Measurements from ENCODE around the gene HTT. TPM values are rescaled to one million over a fixed set of nuclear protein-coding genes. Genes with fewer than 3 reads are reported as not detected.

HTT gene
- total RNA-seq, 1 experiment from 2014 or later = 33.4 TPM

DNA sequence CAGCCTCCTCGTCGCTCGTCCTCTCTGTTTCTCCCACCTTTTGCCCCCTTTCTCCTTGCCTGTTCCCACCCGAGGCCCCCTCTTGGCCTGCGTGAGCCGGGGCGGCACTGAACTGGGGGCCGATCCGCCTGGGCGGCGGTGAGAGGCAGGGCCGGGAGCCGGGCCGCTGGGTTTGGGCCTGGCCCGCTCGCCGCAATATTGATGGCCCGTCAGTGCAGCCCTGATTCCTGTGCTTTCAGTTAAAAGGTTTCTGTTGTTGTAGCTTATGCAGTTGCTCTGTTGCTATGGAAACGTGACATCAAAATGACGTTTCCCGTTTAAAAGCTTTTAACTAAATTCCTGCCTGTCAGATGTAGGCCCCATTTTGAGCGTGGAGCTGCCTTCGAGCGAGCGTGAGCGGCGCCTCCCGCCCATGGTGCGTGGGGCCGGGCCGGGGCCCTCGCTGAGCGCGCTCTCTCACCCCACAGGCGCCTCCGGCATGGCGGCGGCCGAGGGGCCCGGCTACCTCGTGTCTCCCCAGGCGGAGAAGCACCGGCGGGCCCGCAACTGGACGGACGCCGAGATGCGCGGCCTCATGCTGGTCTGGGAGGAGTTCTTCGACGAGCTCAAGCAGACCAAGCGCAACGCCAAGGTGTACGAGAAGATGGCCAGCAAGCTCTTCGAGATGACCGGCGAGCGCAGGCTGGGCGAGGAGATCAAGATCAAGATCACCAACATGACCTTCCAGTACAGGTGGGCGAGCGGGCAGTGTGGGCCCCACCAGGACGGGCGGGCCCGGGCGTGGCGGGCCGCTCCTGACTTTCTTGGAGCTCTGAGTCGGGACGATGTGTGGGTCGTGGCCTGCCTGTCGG is 174.6 kb downstream of the HTT start, which contains the start of gene MSANTD1:
Gene MSANTD1, plus strand, starts transcription at position 349 of the 851 bp plus-strand sequence. Its CDS starts 64 bp downstream, at position 413.
- no peak for DNase-seq (ENCODE audit: low spot score)

DNA sequence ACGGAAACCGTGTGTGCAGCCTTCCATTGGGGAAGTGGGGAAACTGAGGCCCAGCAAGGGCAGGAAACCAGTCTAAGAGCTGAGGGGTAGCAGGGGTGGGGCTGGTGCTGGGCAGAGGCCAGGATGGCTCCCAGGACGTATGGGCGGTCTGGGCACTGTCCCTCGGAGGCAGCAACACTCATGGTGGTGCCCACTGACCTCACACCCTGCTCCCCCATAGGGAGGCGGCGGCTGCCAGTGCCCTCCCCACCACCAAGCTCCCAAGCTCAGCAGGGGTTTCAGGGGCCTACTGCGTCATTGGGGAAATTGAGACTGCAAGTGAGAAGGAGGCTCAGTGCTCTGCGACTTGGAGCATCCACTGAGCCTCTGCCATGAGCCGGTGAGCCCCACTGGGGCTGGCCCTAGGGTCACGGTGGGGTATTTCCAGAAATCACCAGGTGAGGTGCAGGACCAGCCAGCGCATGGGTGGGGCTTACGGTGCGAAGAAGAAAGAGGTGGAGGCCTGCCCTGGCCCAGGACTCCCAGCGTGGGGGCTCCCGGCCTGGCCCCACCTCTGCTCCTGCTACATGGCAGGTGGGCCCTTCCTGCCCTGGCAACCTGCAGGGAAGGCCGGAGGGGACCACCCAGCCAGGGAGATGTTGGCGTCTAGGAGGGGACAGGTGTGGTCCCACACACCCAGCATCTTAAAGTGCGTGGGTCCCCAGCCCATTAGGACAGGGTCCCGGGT is 175.4 kb downstream of the HTT start:
- DNase-seq (ENCODE audit: low spot score) = no peak

DNA sequence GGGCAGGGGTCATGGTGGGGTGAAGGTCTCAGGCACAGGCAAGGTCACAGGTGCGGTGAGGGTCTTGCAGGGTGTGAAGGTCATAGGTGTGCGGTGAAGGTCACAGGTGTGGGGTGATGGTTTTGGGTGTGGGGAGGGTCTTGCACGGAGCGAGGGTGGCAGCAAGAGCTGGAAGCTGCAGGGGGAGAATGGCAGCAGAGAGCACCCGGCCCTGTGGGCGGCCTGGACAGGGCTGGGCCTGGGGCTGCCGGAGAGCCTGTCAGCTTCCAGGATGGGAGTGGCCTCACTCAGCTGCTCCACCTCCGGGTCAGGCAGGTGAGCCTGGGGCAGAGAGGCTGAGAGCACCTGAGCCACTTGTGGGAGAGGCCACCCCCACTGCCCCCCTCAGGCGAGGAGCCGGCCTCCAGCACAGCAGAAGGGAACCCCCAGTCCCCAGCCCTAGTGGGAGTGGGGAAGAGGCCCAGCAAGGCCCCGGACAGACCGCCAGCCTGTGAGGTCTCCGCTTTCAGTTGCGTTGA is 176.0 kb downstream of the HTT start:
- DNase-seq (ENCODE audit: low spot score) = no peak

DNA sequence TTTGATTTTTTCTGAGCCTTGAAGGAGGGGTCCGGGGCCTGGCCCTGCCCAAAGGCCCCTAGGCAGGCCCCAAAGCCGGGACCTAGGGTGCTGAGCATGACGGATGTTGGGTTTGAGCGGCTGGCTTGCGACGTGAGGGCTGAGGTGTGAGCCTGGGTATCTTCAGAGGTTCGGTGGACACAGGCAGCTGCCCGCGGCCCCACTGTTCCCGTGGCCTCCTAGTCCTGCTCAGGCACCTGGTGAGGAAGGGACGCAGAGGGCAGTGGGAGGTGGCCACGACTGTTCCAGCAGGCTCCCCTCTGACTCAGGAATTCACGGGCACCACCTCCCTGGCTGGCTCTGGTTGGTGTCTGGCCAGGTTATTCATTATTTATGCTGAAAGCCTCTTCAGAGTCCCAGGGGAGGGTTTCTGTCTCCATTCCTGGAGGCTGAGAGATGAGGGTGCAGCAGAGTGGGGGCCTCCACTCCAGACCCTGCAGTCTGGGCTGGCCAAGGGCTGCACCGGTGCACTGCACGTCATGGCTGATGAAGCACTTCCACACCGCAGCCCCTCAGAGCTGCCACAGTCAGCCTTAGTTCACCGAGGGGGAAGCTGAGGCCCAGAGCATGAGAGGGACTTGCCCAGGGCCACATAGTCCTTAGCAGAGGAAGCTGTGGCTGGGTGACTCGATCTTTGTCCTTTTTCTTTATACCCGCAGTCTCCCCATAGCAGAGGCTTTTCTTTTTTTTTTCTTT is 176.6 kb downstream of the HTT start:
- DNase-seq (ENCODE audit: low spot score) = no peak

DNA sequence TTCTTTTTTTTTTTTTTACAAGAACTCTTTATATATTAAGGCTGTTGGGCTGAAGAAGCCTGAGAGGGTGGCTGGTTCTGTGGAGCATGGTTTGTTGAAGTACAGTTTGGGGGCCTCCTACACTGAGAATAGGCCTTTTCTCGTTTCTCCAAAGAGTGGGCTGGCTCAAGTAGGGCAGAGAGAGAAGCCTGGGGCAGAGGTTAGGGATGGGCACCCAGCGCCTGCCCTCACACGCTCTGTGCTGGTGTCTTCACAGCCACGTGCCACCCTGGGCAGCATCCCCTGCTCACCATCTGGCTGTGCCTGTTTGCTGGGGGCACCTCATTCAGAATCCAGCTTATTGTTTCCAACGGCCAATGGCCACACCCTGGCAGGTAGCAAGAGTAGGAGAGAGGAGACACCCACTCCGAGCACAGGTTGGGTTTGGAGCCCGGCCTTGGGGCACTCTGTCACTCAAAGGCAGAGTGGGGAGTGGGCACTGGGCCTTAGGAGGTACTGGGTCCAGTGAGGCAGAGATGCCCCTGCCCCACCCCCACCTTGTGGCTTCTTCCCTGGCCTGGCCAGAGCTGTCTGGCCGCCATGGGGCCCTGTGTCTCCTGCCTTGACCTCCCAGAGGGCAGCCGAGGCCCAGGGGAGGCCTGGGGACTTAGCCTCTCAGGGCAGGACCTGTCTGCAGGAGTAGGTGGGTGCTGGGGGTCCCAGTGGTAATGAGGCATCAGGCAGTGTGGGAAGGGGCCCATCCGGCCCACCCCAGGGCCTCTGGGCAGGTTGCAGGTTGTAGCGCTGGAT is 177.4 kb downstream of the HTT start:
- no peak for DNase-seq (ENCODE audit: low spot score)

DNA sequence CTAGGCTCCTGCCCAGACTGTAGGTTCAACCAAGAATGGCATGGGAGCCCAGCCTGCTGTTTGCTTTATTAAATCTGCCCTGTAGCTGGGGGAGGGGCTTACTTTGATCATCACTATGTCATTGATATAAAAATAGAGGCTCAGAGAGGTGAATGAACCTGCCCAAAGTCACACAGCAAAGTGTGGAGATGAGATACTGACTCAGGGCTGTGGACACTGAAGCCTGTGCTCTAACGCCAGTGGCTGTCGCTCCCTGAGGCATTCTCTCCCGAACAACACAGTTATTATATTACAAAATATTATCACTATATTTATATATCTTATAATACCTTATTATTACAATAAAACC is 178.0 kb downstream of the HTT start:
- no peak for DNase-seq (ENCODE audit: low spot score)

DNA sequence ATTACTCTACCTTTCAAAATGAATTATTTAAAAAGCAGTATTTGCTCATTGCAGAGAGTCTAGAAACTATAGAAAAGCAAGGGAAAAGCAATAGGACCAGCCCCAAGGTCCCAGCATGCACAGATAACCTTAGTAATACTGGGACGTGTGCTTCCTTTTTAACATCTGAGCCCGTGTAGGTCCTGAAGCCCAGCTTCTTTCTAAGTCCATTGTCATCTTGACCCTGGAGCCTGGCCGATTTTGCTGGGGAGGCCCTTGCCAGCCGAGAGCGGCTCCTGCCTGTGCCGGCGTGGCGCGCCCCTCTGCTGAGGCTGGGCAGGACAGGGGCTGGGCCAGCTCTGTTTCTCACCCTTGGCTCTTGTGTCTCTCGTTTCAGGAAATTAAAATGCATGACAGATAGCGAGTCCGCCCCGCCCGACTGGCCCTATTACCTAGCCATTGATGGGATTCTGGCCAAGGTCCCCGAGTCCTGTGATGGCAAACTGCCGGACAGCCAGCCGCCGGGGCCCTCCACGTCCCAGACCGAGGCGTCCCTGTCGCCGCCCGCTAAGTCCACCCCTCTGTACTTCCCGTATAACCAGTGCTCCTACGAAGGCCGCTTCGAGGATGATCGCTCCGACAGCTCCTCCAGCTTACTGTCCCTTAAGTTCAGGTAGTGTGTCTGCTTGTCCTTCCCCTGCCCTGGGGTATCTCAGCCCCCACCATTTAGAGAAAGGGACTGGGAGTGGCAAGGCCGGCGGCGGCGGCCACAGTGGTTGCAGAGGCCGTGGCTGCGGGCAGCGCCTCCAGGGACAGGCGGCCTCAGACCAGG is 178.6 kb downstream of the HTT start:
- no peak for DNase-seq (ENCODE audit: low spot score)

DNA sequence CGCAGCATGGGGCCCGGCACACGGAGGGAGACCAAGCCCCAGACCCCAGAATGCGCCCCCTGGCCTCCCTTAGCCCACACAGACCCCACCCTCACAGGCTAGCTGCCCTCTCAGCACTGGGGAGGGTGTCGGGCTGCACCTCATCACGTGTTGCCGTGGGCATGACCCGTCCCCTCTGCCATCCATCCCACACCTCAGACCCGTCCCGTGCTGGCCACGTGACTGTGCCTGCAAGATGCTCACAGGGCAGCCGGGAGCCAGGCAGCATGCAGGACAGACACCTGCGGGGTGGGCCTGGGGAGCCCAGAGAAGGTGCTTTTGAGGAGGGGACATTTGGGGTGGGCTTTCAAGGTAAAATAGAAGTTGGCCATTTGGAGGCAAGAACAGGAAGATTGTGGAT is 179.3 kb downstream of the HTT start:
- no peak for DNase-seq (ENCODE audit: low spot score)

DNA sequence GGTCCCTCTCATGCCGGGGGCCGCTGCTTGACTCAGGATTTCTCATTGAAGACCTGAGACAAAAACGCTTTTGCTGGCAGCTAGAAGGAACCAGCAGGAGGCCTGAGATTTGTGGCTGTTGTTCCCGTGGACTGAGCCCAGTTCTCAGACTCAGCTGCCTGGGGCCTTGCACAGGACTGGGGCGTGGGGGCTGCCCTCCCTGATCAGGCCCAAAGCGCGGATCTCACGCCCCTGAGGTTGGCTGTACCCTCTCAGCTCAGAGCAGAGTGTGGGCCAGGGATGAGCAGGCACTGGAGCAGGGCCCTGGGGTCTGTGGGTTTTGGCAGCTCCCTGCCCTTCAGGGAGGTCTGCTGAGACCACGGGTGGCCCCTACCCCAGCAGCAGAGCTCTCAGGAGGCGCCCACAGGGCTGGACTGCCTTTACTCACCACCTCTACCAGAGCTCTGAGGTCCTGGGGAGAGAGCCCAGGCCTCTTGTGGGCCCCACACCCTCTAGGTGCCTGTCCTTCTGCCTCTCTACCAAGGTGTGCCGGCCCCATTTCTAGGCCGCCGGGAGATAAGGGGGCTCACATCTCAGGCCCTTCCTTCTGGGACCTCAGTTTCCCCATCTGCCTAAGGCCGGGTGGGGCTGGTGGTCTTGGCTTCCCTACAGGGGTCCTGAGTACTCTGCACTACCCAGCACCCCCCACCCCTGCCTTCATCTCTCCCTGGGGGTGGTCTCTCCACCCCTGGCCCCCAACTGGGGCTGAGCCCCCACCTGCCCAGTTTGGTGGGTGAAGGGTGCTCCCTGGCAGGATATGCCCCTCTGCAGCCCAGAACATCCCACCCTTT is 180.0 kb downstream of the HTT start:
- DNase-seq (ENCODE audit: low spot score) = no peak

DNA sequence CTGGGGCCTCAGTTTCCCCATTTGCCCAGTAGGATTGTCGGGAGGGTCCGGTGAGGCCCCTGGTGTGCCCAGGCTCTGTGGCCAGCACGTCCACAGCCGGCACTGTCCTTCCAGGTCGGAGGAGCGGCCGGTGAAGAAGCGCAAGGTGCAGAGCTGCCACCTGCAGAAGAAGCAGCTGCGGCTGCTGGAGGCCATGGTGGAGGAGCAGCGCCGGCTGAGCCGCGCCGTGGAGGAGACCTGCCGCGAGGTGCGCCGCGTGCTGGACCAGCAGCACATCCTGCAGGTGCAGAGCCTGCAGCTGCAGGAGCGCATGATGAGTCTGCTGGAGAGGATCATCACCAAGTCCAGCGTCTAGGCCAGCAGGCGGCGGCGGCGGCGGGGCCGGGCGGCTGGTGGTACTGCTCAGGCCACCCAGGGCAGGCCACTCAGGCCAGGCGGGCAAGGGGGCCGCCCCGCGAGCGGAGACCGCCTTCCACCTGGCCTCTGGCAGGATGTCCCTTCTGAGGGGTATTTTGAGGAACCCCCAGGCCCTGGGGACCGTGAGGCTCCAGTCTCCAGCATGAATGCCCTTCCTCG is 181.2 kb downstream of the HTT start:
- DNase-seq (ENCODE audit: low spot score) = no peak

DNA sequence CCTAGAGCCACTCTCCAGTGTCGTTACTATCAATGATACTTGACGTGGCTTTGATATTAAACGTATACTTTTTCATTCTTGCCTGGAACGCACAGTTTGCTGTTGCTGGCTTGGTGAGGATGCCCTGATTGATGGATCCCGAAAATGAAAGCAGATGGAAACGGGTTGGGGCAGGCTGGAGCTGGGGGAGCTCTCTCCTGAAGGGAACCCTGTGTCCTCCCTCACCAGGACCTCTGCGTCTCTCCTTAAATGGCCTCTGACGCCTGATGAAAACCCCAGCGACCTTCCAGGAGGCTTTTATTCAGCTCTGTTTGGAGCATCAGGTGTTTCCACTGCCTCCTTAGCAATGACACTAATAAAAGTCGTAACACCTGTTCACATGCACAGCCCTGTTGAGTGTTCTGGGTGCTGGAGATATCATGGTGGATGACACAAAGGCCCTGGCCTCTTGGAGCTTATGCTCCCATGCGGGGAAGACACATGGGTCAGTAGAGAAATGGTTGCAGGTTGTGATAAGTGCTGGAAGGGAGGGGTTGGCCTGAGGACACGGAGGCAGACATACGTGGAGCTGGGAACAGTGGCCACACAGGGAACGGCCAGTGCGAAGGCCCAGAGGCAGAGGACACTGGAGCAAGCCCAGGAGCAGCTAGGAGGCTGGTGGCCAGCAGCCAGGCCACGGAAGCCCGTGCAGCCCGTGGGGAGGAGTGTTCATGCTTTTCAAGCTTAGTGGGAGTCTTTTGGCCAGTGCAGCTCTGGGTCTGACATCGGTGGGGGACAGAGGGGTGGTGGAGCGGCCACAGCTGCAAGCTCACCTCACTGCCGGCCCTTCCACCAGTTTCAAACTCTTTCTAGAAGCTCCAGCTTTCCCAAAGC is 182.0 kb downstream of the HTT start:
- no peak for DNase-seq (ENCODE audit: low spot score)

DNA sequence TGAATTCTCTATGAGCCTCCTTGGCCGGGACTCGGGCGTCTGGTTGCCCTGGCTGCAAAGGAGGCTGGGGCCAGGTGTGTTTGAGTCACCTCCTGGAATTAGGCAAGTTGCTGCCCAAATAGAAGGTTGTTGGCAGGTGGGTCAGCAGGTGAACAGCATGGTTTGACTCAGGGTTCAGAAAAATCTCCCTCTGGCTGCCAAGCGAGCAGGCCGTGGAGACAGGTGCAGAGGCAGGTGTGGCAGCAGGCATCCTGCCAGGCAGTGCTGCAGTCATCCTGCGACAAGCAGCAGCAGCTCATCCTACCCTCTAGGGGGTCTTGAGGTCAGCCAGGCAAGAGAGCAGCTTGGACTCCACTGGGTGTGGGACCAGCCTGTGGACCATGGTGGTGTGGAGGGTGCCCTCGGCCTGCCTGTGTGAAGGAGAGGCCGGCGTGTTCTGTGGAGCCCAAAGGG is 182.6 kb downstream of the HTT start:
- DNase-seq (ENCODE audit: low spot score) = no peak

DNA sequence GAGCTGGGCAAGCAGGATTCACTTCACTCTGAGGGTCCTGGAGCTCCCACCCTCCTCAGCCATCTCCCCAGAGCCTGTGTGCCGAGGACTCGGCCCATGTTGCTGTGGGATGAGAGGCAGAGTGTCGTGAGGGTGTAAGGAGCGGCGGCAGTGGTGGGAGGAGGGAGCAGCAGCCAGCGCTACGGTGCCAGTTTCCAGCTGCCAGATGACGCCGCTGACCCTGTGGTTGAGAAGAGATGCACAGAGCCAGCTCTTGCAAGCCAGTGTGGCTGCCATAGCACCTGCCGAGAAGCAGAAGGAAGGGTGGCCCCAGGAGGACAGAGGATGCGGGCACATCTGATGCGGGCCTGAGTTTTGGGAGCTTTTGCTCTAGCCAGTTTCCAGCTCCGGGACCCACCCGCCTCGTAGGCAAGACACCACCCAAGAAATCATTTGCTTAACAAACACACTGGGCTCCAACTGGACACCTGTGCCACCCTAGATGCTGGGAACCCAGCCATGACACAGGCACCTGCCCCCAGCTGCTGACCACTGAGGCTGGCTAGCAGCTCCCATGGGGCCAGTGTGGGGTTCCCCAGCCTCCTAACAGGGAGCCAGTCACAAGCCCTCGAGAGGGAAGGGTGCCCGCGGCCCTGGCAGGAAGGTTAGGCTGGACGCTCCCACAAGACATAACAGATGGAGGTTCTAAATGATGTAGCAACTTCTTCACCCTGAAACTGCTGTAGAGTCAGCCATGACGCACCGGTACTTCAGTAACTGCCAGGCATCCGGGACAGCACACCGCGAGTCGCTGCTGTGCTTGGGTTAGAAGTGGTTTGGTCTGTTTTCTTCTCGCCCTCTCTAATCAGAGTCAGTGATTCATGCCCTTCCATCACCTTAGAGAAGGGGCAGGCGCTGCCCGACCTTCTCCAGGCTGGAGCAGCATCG is 183.3 kb downstream of the HTT start:
- DNase-seq (ENCODE audit: low spot score) = no peak

DNA sequence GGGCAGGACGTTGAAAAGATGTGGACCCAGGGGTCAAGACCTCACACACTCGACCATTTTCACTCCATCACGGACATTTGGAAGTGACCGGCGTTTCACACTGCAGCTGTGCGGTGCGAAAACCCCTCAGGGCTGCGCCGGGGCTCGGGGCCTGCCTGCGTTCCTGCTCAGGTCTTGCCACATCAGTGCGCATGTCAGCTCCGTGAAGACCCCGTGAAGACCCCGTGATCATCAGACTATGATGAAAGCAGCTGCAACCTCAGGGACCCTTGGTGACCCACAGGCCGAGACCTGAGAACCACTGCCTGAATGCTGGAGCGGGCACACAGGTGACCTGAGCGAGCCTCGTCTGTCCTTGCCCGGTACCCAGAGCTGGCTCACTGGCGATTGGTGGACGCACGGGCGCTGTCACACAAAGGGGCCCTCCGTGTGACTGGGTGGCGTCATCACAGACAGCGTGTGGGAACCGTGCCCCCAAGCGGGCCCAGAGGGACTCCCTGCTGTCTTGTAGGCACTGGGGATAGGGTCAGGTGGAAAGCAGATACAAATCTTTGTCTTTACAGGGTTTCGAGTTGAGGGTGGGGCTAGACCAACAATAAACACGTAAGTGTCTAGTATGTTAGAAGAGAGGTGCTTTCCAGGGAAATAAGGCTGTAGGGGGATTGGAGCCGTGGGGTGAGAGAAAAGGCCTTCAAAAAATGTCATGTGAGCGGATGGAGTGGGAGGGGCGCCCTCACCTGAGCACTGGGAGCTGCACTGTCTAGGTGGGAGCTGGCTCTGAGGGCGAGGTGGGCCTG is 187.1 kb downstream of the HTT start:
- DNase-seq (ENCODE audit: low spot score) = no peak

DNA sequence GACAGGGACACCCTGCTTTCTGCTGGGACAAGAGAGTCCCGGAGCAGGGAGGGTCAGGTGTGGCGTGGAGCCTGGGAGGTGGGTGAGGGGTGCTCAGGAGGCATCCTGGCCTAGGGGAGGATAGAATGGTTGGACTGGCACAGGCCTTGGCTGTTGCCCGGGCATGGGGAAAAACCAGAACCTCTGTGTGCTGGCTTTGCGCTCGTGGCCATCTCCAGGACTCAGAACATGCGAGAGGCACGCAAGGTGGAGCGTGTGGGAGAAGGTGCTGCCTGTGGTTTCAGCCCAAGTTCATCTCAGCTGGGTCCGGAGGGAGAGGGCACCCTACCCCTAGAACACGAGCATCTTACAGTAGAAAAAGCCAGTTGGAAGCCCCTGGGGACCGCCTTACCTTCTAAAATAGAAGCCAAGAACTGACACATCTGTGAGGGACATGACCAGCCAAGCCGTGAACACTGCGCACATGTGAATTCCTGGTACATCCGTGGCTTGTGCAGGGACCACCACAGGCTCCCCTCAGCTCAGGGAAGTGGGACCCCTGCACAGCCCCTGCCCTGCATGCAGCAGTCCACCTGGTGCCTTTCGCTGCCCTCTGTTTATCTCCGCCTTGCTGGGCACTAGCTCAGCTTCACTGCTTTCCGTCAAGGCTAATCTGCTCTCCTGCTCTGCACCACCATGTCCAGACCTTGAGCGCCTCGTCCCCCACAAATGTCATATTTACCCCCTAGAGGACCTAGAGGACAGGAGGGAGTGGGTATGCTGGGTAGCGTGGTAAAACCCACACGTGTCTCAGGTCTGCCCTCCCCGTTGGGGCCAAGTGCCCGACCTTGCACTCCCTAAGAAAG is 187.9 kb downstream of the HTT start:
- DNase-seq (ENCODE audit: low spot score) = no peak
